Vagina (tissue), 2 donors: ENCODE data around the gene TNFRSF18. TPM values are rescaled to one million over a fixed set of nuclear protein-coding genes. Genes with fewer than 3 reads are reported as not detected.

Source experiments
- DNase-seq, 2 donors: peaks; one replicate each; pipeline ENCODE4 v3.0.0-alpha.2; 2017; ENCODE audit errors: extremely low spot score in 2 of 2
- H3K27ac ChIP-seq: fragments of 200-600 bp; sonication (generic); one replicate; pipeline ENCODE4 v1.5.1; 2019
- H3K27me3 ChIP-seq: fragments of 200-600 bp; sonication (generic); one replicate; pipeline ENCODE4 v1.5.1; 2019
- H3K36me3 ChIP-seq, 2 donors: fragments of 200-600 bp; sonication (generic); one replicate each; pipeline ENCODE4 v1.5.1; 2017 to 2019
- H3K4me1 ChIP-seq: fragments of 200-600 bp; sonication (generic); one replicate; pipeline ENCODE4 v1.5.1; 2019
- H3K4me3 ChIP-seq, 2 donors: fragments of 200-600 bp; sonication (generic); 1 replicate in 1 of 2; 2 replicates in 1 of 2; pipeline ENCODE4 v1.5.1; 2016 to 2019
- H3K9me3 ChIP-seq: fragments of 200-600 bp; sonication (generic); one replicate; pipeline ENCODE4 v1.5.1; 2019
- CTCF ChIP-seq, 3 experiments: fragments of 450-650 bp in 2 of 3; fragments of 200-600 bp in 1 of 3; sonication (generic) in 1 of 3; IDR thresholded peaks; one replicate each; pipeline ENCODE4 v1.5.1; 2017 to 2019; ENCODE audit warnings: antibody characterized with exemption in 3 of 3, mild to moderate bottlenecking in 2 of 3, moderate library complexity in 2 of 3
- POLR2A ChIP-seq, 2 donors: fragments of 450-650 bp; IDR thresholded peaks; one replicate each; pipeline ENCODE4 v1.6.1; 2017; ENCODE audit warnings: antibody characterized with exemption in 2 of 2, mild to moderate bottlenecking in 2 of 2, moderate library complexity in 2 of 2
- POLR2AphosphoS5 ChIP-seq, 2 donors: sonication (generic); formaldehyde crosslinking; IDR thresholded peaks; one replicate each; pipeline ENCODE4 v1.9.0; 2017; ENCODE audit warnings: antibody characterized with exemption in 2 of 2, mild to moderate bottlenecking in 2 of 2, low read depth in 1 of 2; ENCODE audit not compliant: insufficient read depth in 1 of 2
- intact Hi-C: fragments of 100-400 bp; cut with DNase I; formaldehyde crosslinking; loops from one replicate; pipeline ENCODE4 v1.15.1; 2023
- total RNA-seq: library from RNA; depleted of rRNA; stranded (reverse); fragments of >200 nt; gene quantifications from one replicate; pipeline ENCODE4 v1.2.3, GENCODE V29; 2016

Gene TNFRSF18
- total RNA-seq, 1 donor from 2014 or later, result 4.4 TPM

GRCh38 chr1:1157426-1157913 is 48.9 kb downstream of the TNFRSF18 start:
- H3K9me3 ChIP-seq, result no peaks in the 10 kb centered on the region
- no peak for TF ChIP-seq CTCF (IDR thresholded peaks at IDR 0.05)
- peak; percentile 62 to 91 for TF ChIP-seq POLR2AphosphoS5 (IDR thresholded peaks at IDR 0.05; ENCODE audit: insufficient read depth in 1 of 2, low read depth in 1 of 2)
- peak in 1 of 2 donors; percentile 69 for TF ChIP-seq POLR2A (IDR thresholded peaks at IDR 0.05)
- H3K4me3 ChIP-seq, result peak overlapping the region; percentile 74 to 76
- DNase-seq, result peak in 1 of 2 donors; percentile 90
- no peaks in the 10 kb centered on the region for H3K27me3 ChIP-seq
- peaks cover 18% of the 10 kb centered on the region for H3K4me1 ChIP-seq
- H3K27ac ChIP-seq, result peak overlapping the region; percentile 92
- intact Hi-C loops, result no loop called here
- no peaks in the 10 kb centered on the region for H3K36me3 ChIP-seq

GRCh38 chr1:1157033-1157365 is 49.4 kb downstream of the TNFRSF18 start:
- no peak for DNase-seq
- intact Hi-C loops, result no loop called here
- Histone ChIP-seq H3K27ac (no peak overlapping the region), H3K27me3 (no peaks in the 10 kb centered on the region), H3K36me3 (no peaks in the 10 kb centered on the region), H3K9me3 (no peaks in the 10 kb centered on the region), H3K4me3 (no peak overlapping the region), H3K4me1 (peaks cover 18% of the 10 kb centered on the region)
- no peak for TF ChIP-seq POLR2AphosphoS5 (IDR thresholded peaks at IDR 0.05; ENCODE audit: insufficient read depth in 1 of 2, low read depth in 1 of 2)
- no peak for TF ChIP-seq POLR2A (IDR thresholded peaks at IDR 0.05)
- no peak for TF ChIP-seq CTCF (IDR thresholded peaks at IDR 0.05)

GRCh38 chr1:1156140-1157032 is 50.0 kb downstream of the TNFRSF18 start:
- DNase-seq, result no peak
- no peak overlapping the region for H3K4me3 ChIP-seq
- no peaks in the 10 kb centered on the region for H3K27me3 ChIP-seq
- peaks cover 18% of the 10 kb centered on the region for H3K4me1 ChIP-seq
- no peaks in the 10 kb centered on the region for H3K36me3 ChIP-seq
- intact Hi-C loops, result no loop called here
- H3K27ac ChIP-seq, result no peak overlapping the region
- no peaks in the 10 kb centered on the region for H3K9me3 ChIP-seq
- TF ChIP-seq CTCF (IDR thresholded peaks at IDR 0.05), result no peak

GRCh38 chr1:1155258-1155657 is 51.1 kb downstream of the TNFRSF18 start:
- Histone ChIP-seq H3K4me1 (peaks cover 18% of the 10 kb centered on the region), H3K27me3 (no peaks in the 10 kb centered on the region), H3K9me3 (no peaks in the 10 kb centered on the region), H3K27ac (no peak overlapping the region), H3K36me3 (no peaks in the 10 kb centered on the region), H3K4me3 (no peak overlapping the region)
- intact Hi-C loops, result no loop called here
- no peak for DNase-seq
- TF ChIP-seq POLR2A (IDR thresholded peaks at IDR 0.05) (no peak), POLR2AphosphoS5 (IDR thresholded peaks at IDR 0.05; ENCODE audit: insufficient read depth in 1 of 2, low read depth in 1 of 2) (no peak), CTCF (IDR thresholded peaks at IDR 0.05) (no peak)

- intact Hi-C loops, result no loop called here
- no peak overlapping the region for H3K27ac ChIP-seq
These were observed 52.5 kb downstream of the TNFRSF18 start for GRCh38 chr1:1153874-1154273.

More at GRCh38 chr1:1153874-1154273, 52.5 kb downstream of the TNFRSF18 start:
- no peaks in the 10 kb centered on the region for H3K27me3 ChIP-seq
- H3K4me3 ChIP-seq, result no peak overlapping the region
- DNase-seq, result no peak
- no peaks in the 10 kb centered on the region for H3K36me3 ChIP-seq
- H3K9me3 ChIP-seq, result no peaks in the 10 kb centered on the region
- TF ChIP-seq CTCF (IDR thresholded peaks at IDR 0.05), result no peak
- TF ChIP-seq POLR2A (IDR thresholded peaks at IDR 0.05), result no peak
- no peak for TF ChIP-seq POLR2AphosphoS5 (IDR thresholded peaks at IDR 0.05; ENCODE audit: insufficient read depth in 1 of 2, low read depth in 1 of 2)
- peaks cover 21% of the 10 kb centered on the region for H3K4me1 ChIP-seq
